ENCODE data around the gene PTPRE.

Gene PTPRE

DNA sequence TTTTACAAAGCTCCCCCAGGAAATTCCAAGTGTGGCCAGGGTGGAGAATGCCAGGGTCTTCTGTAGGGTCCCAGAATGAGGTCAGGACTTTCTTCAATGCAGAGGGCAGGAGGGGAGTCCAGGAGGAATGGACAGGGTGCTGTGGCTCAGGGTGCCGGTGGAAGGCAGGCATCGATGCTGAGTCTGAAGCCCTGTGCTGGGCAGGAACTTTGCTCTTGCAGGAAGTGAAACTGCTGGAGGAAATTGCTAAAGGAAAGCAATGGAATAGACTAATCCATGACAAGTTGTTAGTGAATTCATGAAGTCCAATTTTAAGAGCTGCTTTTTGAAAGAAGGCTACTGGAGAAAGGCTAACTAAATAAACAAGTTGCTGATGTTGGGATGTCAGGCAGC lies 14.8 kb downstream of the PTPRE start:
- no peaks in the 10 kb centered on the region for H3K9me3 ChIP-seq (ENCODE audit: control insufficient read depth, insufficient read depth, low read length)
- no peaks in the 10 kb centered on the region for H3K79me2 ChIP-seq (ENCODE audit: control insufficient read depth, low read length)
- no peak for TF ChIP-seq EZH2phosphoT487 (IDR thresholded peaks at IDR 0.05; ENCODE audit: borderline replicate concordance, low read length)
- TF ChIP-seq, protein P1, sequence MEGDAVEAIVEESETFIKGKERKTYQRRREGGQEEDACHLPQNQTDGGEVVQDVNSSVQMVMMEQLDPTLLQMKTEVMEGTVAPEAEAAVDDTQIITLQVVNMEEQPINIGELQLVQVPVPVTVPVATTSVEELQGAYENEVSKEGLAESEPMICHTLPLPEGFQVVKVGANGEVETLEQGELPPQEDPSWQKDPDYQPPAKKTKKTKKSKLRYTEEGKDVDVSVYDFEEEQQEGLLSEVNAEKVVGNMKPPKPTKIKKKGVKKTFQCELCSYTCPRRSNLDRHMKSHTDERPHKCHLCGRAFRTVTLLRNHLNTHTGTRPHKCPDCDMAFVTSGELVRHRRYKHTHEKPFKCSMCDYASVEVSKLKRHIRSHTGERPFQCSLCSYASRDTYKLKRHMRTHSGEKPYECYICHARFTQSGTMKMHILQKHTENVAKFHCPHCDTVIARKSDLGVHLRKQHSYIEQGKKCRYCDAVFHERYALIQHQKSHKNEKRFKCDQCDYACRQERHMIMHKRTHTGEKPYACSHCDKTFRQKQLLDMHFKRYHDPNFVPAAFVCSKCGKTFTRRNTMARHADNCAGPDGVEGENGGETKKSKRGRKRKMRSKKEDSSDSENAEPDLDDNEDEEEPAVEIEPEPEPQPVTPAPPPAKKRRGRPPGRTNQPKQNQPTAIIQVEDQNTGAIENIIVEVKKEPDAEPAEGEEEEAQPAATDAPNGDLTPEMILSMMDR (IDR thresholded peaks at IDR 0.05; ENCODE audit: low read depth, low read length, poor library complexity, severe bottlenecking): no peak
- no peak overlapping the region for H3K4me3 ChIP-seq (ENCODE audit: low read length)
- H3K27me3 ChIP-seq (ENCODE audit: control insufficient read depth, low read length): no peaks in the 10 kb centered on the region
- no peaks in the 10 kb centered on the region for H4K20me1 ChIP-seq (ENCODE audit: control insufficient read depth, insufficient read depth, low read depth, low read length)
- H3F3A ChIP-seq (ENCODE audit: control insufficient read depth, insufficient read depth): no peaks in the 10 kb centered on the region
- peaks cover 4% of the 10 kb centered on the region; the same call in 1 of the 2 replicates for H3K4me1 ChIP-seq (ENCODE audit: control insufficient read depth, low read length)
- no peak overlapping the region for H3K4me2 ChIP-seq (ENCODE audit: low read length)
- H3K36me3 ChIP-seq (ENCODE audit: control insufficient read depth, low read length): no peaks in the 10 kb centered on the region
- no peak overlapping the region for H3K27ac ChIP-seq (ENCODE audit: low read depth, low read length)
- H3K9me2 ChIP-seq (replicated peaks; ENCODE audit: control insufficient read depth, low read length): no peaks in the 10 kb centered on the region

DNA sequence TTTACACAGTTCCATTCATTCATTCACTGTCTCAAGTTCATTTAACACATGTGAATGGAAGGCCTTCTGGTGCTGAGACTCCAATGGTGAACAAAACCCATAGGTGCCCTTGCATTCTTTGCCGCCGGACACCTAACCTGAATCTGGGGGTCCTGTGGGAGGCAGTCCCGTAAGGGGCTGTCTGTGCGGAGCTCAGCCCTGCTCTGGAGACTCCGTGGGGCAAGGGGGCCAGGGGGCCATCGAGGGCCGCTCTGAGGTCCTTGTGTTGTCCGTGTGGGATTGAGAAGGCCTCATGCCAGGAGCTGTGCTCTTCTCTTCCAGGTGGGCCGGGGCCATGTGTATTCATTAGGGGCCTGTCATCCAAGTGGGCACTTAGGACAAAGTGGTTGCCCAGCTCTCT lies 15.3 kb downstream of the PTPRE start:
- Histone ChIP-seq H3K9me3 (ENCODE audit: control insufficient read depth, insufficient read depth, low read length) (no peaks in the 10 kb centered on the region), H3K79me2 (ENCODE audit: control insufficient read depth, low read length) (no peaks in the 10 kb centered on the region), H3K27me3 (ENCODE audit: control insufficient read depth, low read length) (no peaks in the 10 kb centered on the region), H3K9me2 (replicated peaks; ENCODE audit: control insufficient read depth, low read length) (no peaks in the 10 kb centered on the region), H3K27ac (ENCODE audit: low read depth, low read length) (no peak overlapping the region), H4K20me1 (ENCODE audit: control insufficient read depth, insufficient read depth, low read depth, low read length) (no peaks in the 10 kb centered on the region), H3F3A (ENCODE audit: control insufficient read depth, insufficient read depth) (no peaks in the 10 kb centered on the region), H3K4me3 (ENCODE audit: low read length) (no peak overlapping the region), H3K4me1 (ENCODE audit: control insufficient read depth, low read length) (peaks cover 4% of the 10 kb centered on the region; the same call in 1 of the 2 replicates), H3K4me2 (ENCODE audit: low read length) (no peak overlapping the region), H3K36me3 (ENCODE audit: control insufficient read depth, low read length) (no peaks in the 10 kb centered on the region)
- no peak for TF ChIP-seq EZH2phosphoT487 (IDR thresholded peaks at IDR 0.05; ENCODE audit: borderline replicate concordance, low read length)
- TF ChIP-seq, protein P1 (IDR thresholded peaks at IDR 0.05; ENCODE audit: low read depth, low read length, poor library complexity, severe bottlenecking): no peak

DNA sequence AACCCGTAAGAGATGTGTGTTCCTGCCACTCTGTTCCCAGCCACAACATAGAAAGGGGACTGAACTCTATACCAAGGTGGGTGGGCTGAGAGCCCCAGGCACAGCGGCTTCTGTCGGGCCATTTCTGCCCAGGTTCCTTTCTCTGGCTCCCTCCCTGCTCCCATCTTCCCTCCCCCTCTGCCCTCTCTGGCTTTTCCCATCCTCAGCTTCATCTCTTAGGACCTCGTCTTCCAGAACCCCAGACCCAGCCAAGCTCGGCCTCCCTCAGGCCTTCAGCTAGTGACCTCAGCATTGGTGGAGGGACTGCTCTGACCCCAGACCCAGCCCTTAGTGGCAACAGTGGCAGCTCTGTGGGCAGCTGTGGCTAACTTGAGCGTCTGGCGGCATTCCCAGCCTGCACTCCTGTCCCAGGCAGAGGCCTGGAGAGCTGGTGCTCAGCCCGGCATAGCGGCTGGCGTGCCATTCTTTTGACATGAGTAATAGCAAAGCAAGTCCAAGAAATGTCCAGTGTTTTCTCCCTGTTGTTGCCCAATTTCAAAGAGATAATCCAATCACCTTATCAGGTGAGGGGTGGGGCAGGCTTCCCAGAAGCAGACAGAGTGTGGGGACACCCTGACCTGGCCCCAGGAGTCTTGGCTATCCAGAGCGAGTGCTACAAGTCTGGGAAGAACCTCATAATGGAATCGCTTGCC lies 15.9 kb downstream of the PTPRE start:
- Histone ChIP-seq H3K4me2 (ENCODE audit: low read length) (no peak overlapping the region), H3K27me3 (ENCODE audit: control insufficient read depth, low read length) (no peaks in the 10 kb centered on the region)

More for the DNA sequence above, 15.9 kb downstream of the PTPRE start:
- H4K20me1 ChIP-seq (ENCODE audit: control insufficient read depth, insufficient read depth, low read depth, low read length): no peaks in the 10 kb centered on the region
- no peaks in the 10 kb centered on the region for H3K36me3 ChIP-seq (ENCODE audit: control insufficient read depth, low read length)
- no peaks in the 10 kb centered on the region for H3F3A ChIP-seq (ENCODE audit: control insufficient read depth, insufficient read depth)
- TF ChIP-seq EZH2phosphoT487 (IDR thresholded peaks at IDR 0.05; ENCODE audit: borderline replicate concordance, low read length): no peak
- TF ChIP-seq, protein P1 (IDR thresholded peaks at IDR 0.05; ENCODE audit: low read depth, low read length, poor library complexity, severe bottlenecking): no peak
- H3K27ac ChIP-seq (ENCODE audit: low read depth, low read length): no peak overlapping the region
- H3K4me3 ChIP-seq (ENCODE audit: low read length): no peak overlapping the region
- H3K4me1 ChIP-seq (ENCODE audit: control insufficient read depth, low read length): peaks cover 4% of the 10 kb centered on the region; the same call in 1 of the 2 replicates
- H3K9me3 ChIP-seq (ENCODE audit: control insufficient read depth, insufficient read depth, low read length): no peaks in the 10 kb centered on the region
- H3K9me2 ChIP-seq (replicated peaks; ENCODE audit: control insufficient read depth, low read length): no peaks in the 10 kb centered on the region
- H3K79me2 ChIP-seq (ENCODE audit: control insufficient read depth, low read length): no peaks in the 10 kb centered on the region
